Activated naive CD4-positive, alpha-beta T cell treated with anti-CD3 and anti-CD28 coated beads, Interleukin-2, amount 50 U/mL, for 72 hours (primary cell): ENCODE results near the gene AGPAT2. TPM values are rescaled to one million over a fixed set of nuclear protein-coding genes. Genes with fewer than 3 reads are reported as not detected.
"Not testable (repeated sequence)": the region's sequence is repeated elsewhere in the genome, so short reads cannot be mapped to it uniquely, and the experiment has no call there.

Experiments used
- ATAC-seq, 2 donors: fragments of 150-1000 bp; cut with Tn5 transposase; 2 replicates each; pipeline ENCODE4 v1.10.0; 2021; ENCODE audit warnings: mild to moderate bottlenecking in 2 of 2, moderate library complexity in 2 of 2
- DNase-seq, 2 donors: peaks; one replicate each; pipeline ENCODE4 v3.0.0; 2021 to 2022; ENCODE audit warnings: low spot score in 2 of 2
- H3K27ac Mint-ChIP-seq, 2 donors: one replicate each; pipeline ENCODE4 v1.8.0; 2022; ENCODE audit warnings: mild to moderate bottlenecking in 2 of 2, mixed read lengths in 2 of 2
- H3K36me3 Mint-ChIP-seq, 2 donors: one replicate each; pipeline ENCODE4 v1.8.0; 2022; ENCODE audit warnings: mixed read lengths in 2 of 2
- H3K9me3 Mint-ChIP-seq, 2 donors: one replicate each; pipeline ENCODE4 v1.8.0; 2022; ENCODE audit warnings: mixed read lengths in 2 of 2
- total RNA-seq, 2 donors: library from RNA; stranded (reverse); gene quantifications; one replicate each; pipeline ENCODE4 v1.2.3, GENCODE V29; 2022

AGPAT2 gene
- total RNA-seq, 2 donors from 2014 or later, result 7.4 to 18.9 TPM

DNA sequence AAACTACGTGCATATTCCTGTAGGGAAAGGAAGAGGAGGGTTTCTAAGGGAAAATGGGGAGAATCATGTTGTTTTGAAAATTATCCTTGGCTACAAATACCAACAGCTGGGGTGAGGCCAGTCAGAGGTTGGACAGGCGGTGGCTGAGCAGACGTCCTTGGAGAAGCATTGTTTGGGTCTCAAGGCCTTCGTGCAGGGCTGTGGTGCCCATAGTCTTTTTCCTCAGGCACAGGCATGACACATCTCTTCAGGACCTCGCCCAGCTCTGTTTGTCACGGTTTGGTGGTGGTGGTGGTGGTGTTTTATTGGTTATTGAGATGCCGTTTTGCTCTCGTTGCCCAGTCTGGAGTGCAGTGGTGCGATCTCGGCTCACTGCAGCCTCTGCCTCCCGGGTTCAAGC, 52.4 kb downstream of the AGPAT2 start:
- DNase-seq, result no peak
- H3K27ac Mint-ChIP-seq, result no peak overlapping the region
- no peak for ATAC-seq
- no peaks in the 10 kb centered on the region for H3K9me3 Mint-ChIP-seq
- H3K36me3 Mint-ChIP-seq, result no peaks in the 10 kb centered on the region

DNA sequence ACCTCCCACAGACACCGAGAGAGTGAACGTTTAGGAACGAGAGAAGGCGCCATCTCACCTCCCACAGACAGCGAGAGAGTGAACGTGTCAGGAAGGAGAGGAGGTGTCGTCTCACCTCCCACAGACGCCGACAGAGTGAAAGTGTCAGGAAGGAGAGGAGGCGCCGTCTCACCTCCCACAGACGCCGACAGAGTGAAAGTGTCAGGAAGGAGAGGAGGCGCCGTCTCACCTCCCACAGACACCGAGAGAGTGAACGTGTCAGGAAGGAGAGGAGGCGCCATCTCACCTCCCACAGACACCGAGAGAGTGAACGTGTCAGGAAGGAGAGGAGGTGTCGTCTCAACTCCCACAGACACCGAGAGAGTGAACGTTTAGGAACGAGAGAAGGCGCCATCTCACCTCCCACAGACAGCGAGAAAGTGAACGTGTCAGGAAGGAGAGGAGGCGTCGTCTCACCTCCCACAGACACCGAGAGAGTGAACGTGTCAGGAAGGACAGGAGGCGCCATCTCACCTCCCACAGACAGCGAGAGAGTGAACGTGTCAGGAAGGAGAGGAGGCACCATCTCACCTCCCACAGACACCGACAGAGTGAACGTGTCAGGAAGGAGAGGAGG, 54.7 kb downstream of the AGPAT2 start:
- not testable (repeated sequence) for H3K27ac Mint-ChIP-seq, ATAC-seq, DNase-seq, H3K36me3 Mint-ChIP-seq, H3K9me3 Mint-ChIP-seq

DNA sequence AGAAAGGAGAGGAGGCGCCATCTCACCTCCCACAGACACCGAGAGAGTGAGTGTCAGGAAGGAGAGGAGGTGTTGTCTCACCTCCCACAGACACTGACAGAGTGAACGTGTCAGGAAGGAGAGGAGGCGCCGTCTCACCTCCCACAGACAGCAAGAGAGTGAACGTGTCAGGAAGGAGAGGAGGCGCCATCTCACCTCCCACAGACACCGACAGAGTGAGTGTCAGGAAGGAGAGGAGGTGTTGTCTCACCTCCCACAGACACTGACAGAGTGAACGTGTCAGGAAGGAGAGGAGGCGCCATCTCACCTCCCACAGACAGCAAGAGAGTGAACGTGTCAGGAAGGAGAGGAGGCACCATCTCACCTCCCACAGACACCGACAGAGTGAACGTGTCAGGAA, 55.2 kb downstream of the AGPAT2 start:
- H3K9me3 Mint-ChIP-seq, ATAC-seq, H3K27ac Mint-ChIP-seq, H3K36me3 Mint-ChIP-seq, DNase-seq: not testable (repeated sequence)

GRCh38 chr9:136631038-136632000, 55.9 kb downstream of the AGPAT2 start:
- no peaks in the 10 kb centered on the region for H3K9me3 Mint-ChIP-seq
- DNase-seq (peak in 1 of 2 donors; percentile 81), ATAC-seq (peak; percentile 82 to 94)
- H3K27ac Mint-ChIP-seq, result no peak overlapping the region
- H3K36me3 Mint-ChIP-seq, result no peaks in the 10 kb centered on the region

DNA sequence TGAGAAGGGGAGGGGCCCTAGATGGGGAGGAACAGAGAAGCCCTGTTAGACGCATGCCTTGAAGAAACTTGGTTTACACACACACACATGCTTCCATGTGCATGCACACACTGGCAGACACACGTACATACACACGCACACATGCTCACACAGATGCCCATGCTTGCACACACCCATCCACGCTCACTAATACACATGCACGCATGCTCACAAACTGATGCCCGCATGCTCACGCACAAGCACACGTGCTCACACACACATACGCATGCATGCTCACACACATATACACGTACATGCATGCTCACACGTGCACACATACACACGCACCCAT, 56.6 kb downstream of the AGPAT2 start:
- ATAC-seq (no peak), DNase-seq (no peak)
- Mint-ChIP-seq H3K9me3 (no peaks in the 10 kb centered on the region), H3K27ac (no peak overlapping the region), H3K36me3 (no peaks in the 10 kb centered on the region)

- Mint-ChIP-seq H3K27ac (no peak overlapping the region), H3K9me3 (no peaks in the 10 kb centered on the region), H3K36me3 (no peaks in the 10 kb centered on the region)
- ATAC-seq (peak; percentile 68 to 82), DNase-seq (peak; percentile 69 to 74)
These were observed 57.2 kb downstream of the AGPAT2 start for GRCh38 chr9:136629879-136630661.

DNA sequence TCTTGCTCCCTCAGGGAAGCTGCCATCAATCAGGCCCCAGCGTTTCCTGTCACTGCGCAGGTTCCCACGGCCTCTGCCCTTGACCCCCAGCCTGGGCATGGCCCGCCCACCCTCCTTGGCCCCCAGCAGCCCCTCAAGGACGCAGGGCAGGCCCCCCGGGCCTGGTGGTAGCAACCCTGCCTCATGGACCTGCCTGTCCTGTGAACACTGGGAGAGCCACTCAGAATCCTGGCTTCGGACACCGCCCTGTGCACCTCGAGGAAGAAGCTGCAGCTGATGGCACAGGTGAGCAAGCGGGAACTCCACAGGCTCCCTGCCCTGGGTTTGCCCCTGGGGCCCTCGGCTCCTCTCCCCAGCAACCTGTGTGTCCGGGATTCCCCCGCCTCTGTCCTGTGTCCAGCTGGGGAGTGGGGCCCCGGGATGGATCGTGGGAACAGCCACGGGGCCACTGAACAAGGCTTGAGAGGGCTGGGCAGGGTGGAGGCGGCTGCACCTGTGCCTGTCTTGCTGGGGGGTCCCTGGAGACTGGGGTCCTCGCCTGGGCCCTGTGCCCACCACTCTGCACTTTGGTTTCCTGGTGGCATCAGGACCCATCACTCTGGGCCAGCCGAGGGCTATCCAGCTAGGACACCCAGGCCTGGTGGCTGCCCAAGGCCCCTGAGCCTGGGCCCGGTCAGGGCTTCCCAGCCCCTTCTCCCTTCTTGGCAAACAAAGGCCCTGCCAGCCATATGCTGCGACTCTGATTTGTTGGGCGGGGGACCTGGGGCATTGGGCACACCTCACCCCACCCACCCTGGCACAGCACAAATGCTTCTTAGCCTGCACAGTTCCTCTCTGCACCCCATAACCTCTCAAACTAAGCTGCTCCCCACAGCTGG, 58.0 kb downstream of the AGPAT2 start:
- H3K36me3 Mint-ChIP-seq, result no peaks in the 10 kb centered on the region
- no peak overlapping the region for H3K27ac Mint-ChIP-seq
- ATAC-seq (no peak), DNase-seq (no peak)
- H3K9me3 Mint-ChIP-seq, result no peaks in the 10 kb centered on the region

GRCh38 chr9:136628268-136628667, 59.0 kb downstream of the AGPAT2 start:
- DNase-seq (no peak), ATAC-seq (no peak)
- Mint-ChIP-seq H3K36me3 (no peaks in the 10 kb centered on the region), H3K9me3 (no peaks in the 10 kb centered on the region), H3K27ac (no peak overlapping the region)

DNA sequence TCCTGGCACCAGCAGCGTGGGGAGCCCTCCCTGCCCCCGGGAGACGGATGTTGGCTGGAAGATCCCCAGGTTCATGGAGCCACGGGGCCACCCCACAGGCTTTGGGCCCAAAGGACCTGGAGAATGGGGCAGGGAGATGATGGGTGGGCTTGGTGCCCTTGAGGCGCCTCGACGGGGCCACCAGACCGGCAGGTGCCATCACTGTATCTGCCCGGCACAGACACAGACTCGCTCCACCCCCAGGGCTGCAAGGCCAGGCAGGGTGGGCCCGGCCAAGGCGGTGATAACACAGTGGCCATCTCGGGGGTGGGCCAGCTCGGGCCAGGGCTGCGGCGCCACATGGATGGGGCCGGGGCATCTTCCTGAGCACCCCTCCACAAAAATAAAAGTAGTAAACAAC, 59.6 kb downstream of the AGPAT2 start:
- Mint-ChIP-seq H3K9me3 (no peaks in the 10 kb centered on the region), H3K36me3 (no peaks in the 10 kb centered on the region), H3K27ac (no peak overlapping the region)
- ATAC-seq (no peak), DNase-seq (no peak)

DNA sequence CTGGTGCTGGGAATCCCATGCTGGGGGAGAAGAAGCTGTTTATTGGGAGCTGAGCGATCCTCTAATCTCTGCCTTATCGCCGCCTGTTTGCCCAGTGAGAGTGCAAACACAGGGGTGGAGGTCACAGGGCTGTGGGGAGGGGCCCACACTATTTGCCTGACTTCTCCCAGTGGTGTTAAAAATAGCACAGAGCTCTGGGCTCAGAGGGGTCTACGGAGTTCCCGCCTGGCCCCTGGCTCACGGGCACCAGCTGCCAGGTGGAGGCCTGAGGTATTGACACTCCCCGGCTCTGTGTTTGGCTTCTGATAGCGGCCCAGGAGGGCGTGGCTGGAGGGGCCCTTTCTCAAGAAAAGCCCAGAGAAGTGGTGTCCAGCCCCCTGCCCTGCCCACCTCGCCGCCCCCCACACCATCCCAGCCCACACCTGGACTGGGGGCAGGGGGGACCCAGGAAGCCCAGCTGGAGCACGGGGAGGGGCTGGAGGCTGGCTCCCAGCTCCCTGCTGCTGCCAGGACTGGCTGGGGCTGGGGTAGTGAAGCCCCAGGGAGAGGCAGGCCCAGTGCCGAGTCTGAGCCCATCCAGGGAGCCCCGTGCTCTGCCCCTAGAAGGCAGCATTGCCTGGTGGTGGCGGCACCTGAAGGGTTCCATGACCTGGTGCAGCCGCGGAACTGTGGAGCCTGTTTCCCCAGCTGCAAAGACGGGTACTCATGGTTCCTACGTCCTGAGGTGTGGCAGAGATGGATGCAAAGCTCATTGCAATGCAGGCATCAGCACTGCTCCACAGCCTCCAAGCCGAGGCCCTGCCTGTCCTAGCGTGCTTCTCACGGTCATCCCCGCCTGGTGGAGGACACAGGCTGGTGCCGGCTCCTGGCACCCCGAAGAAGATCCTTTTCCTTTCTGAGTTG, 60.3 kb downstream of the AGPAT2 start:
- ATAC-seq (no peak), DNase-seq (no peak)
- Mint-ChIP-seq H3K36me3 (no peaks in the 10 kb centered on the region), H3K27ac (no peak overlapping the region), H3K9me3 (no peaks in the 10 kb centered on the region)

DNA sequence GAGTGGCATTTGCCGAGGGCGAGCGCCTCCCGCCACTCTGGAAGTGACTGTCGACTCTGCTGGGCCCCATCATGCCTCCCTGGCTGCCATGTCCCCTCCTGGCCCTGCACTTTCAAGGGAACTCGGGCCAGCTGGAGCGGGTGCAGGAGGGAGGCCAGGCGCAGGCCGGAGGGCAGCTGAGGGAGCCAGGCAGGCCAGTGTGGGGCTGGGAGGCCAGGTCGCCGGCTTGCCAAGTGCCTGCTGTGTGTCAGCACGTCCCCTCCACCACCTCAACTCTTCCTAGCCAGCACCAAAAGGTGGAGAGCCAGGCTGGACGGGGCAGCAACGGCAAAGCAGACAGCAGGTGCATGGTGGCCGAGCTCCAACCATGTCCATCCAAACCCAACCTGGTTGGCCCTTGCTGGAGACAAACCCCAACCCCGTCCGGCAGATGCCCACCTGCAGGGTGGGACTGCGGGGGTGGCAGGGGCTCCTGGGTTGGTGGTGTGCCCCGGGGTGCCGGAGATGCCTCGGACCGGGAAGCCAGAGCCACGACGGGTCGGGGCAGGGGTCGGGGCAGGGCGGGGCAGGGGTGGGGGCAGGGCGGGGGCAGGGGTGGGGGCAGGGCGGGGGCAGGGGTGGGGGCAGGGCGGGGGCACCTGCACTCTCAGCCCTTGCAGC, 61.1 kb downstream of the AGPAT2 start:
- ATAC-seq (no peak), DNase-seq (no peak)
- Mint-ChIP-seq H3K27ac (no peak overlapping the region), H3K9me3 (no peaks in the 10 kb centered on the region), H3K36me3 (no peaks in the 10 kb centered on the region)

DNA sequence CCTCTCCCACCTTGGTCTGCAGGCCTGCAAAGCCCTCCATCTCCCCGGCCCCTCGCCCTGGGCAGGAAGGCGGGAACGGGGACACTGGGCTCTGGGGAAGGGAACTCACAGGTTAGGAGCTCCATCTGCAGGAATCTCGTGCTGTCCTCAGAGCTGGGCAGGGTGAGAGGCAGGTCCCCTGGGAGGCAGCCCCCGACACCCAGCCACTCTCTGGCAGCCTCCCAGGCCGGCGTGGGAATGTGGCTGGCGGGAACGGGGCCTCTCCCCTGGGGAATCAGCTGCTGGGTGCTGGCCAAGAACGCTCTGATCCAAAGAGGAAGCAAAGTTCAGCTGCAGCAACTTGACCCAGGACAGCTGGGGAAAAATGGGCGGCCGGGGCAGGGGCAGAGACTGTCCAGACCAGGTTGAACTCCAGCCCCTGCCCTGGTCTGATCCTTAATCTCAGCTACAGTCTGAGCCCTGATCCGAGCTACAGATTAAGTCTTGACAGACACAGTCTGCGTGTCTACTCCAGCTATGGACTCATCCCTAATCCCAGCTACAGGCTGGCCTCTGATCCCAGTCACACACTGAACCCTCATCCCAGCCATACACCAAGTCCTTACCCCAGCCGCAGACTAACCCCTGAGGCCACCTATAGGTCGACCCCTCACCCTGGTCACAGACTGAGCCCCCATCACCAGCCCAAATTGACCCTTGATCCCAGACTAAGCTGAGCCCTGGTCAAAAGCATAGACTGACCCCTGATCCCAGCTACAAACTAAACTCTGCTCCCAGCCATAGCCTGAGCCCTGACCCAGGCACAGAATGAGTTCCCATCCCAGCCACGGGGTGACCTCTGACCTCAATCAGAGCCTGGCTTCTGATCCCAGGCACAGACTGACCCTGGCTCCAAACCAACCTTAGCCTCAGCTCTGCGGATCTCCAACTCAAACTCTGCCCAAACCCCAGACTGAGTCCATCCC, 61.9 kb downstream of the AGPAT2 start:
- Mint-ChIP-seq H3K9me3 (no peaks in the 10 kb centered on the region), H3K27ac (no peak overlapping the region), H3K36me3 (no peaks in the 10 kb centered on the region)
- ATAC-seq, result no peak
- no peak for DNase-seq

DNA sequence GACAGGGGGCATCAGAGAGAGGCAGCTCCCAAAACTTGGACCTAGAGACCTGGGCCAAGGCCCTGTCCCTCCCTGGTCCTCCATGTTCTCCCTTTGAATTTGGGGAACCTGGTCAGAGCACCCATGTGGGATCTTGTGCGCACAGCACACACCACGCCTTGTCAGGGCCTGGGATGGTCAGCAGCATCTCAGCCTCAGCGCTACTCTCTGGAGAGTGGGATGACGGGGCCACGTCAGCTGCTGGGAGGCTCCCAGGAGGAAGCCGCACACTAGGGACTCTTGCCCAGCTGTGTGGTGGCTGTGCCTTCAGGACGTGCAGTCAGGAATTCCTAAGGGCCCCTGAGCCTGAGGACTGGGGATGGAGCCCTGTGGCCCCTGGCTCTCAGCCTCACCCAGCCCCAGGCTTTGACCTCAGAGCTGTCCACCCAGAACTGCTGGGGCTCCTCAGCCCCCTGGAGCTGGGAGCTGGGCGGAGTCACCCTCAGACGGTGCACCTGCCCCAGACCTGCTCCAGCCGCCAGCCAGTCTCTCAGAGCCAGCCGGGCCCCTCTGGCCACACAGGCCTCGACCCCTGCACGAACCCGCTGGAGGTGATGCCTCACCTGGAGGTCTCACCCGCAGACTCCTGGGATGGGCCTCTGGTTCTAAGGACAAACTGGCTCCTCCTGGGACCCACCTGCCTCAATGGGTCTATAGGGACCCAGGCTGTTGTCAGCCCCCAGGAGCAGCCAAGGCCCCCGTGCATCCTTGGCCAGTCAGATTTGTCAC, 62.9 kb downstream of the AGPAT2 start:
- H3K9me3 Mint-ChIP-seq, result no peaks in the 10 kb centered on the region
- no peak for DNase-seq
- no peak overlapping the region for H3K27ac Mint-ChIP-seq
- no peaks in the 10 kb centered on the region for H3K36me3 Mint-ChIP-seq
- no peak for ATAC-seq

DNA sequence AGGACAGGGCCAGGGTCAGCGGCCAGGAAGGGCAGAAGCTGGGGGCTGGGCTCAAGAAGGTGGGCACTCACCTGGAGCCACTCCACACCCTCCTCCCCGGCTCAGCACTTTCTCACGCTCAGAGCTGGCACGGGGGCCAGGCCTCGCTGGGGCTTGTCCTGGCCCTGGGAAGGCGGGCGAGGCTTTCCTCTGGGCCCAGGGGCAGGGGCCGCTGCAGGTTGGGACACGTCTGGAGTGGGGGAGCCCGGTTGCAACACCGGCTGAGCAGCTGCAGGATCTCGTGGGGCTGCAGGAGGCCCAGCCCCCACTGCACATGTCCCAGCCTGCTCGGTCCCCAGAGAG, 63.4 kb downstream of the AGPAT2 start:
- H3K36me3 Mint-ChIP-seq, result no peaks in the 10 kb centered on the region

More for the DNA sequence above, 63.4 kb downstream of the AGPAT2 start:
- no peaks in the 10 kb centered on the region for H3K9me3 Mint-ChIP-seq
- ATAC-seq (no peak), DNase-seq (no peak)
- no peak overlapping the region for H3K27ac Mint-ChIP-seq
